AG04449 (cell line): ENCODE measurements around the gene MPND.

ENCODE experiments used
- CTCF ChIA-PET: fragments of 350-600 bp; formaldehyde crosslinking; extraction: SDS; loops from one replicate; lab custom pipeline; 2021; ENCODE audit warnings: antibody characterized with exemption; lab: Yijun Ruan, JAX
- POLR2A ChIA-PET: fragments of 400-600, 350-600 bp; formaldehyde crosslinking; extraction: SDS; loops from one replicate; lab custom pipeline; 2020; ENCODE audit warnings: antibody characterized with exemption, inconsistent platforms; lab: Yijun Ruan, JAX
- DNase-seq: peaks from one replicate; pipeline ENCODE4 v3.0.0-alpha.2; 2010; ENCODE audit warnings: low read depth, low spot score
- H3K4me3 ChIP-seq: 2 replicates; pipeline ENCODE4 v1.5.1; 2011; ENCODE audit warnings: low read depth, mild to moderate bottlenecking, control low read depth, low read length
- CTCF ChIP-seq: IDR thresholded peaks from one replicate; pipeline ENCODE4 v1.5.1; 2011; ENCODE audit warnings: mild to moderate bottlenecking, moderate library complexity, low read length, control low read depth, inconsistent platforms; ENCODE audit not compliant: insufficient read depth; ENCODE audit errors: missing control alignments

The MPND gene

GRCh38 chr19:4369109-4369887 is 25.9 kb downstream of the MPND start:
- TF ChIP-seq CTCF = no peak
- no peak for DNase-seq
- no peak overlapping the region for H3K4me3 ChIP-seq
- POLR2A ChIA-PET = no interaction called here
- CTCF ChIA-PET = interaction anchor here (0.7 to 3.1 kb wide), 9 partner anchors 11 to 32 kb away, joined by 3 to 16 read pairs (median 4); partner anchors contain the start of genes CHAF1A, MPND and SH3GL1

GRCh38 chr19:4369888-4370260 is 26.5 kb downstream of the MPND start:
- ChIA-PET POLR2A (no interaction called here), CTCF (interaction anchor here (0.7 to 3.1 kb wide), 10 partner anchors 10 to 103 kb away, joined by 3 to 16 read pairs (median 4); partner anchors contain the start of genes CHAF1A, MPND and SH3GL1)
- DNase-seq = no peak
- peak; percentile 62 for TF ChIP-seq CTCF
- H3K4me3 ChIP-seq = no peak overlapping the region

GRCh38 chr19:4370418-4371041 is 27.2 kb downstream of the MPND start:
- ChIA-PET CTCF (interaction anchor here (0.7 to 3.1 kb wide), 10 partner anchors 10 to 104 kb away, joined by 3 to 16 read pairs (median 4); partner anchors contain the start of genes CHAF1A, MPND and SH3GL1), POLR2A (no interaction called here)
- H3K4me3 ChIP-seq = no peak overlapping the region
- no peak for DNase-seq
- no peak for TF ChIP-seq CTCF

GRCh38 chr19:4371247-4372164 is 28.1 kb downstream of the MPND start:
- ChIA-PET POLR2A (no interaction called here), CTCF (interaction anchor here (0.9 to 1.4 kb wide), 5 partner anchors 8 to 104 kb away, joined by 3 to 8 read pairs (median 3); partner anchors contain the start of genes CHAF1A and SH3GL1)
- no peak for DNase-seq
- TF ChIP-seq CTCF = no peak
- no peak overlapping the region for H3K4me3 ChIP-seq

- DNase-seq = no peak
- ChIA-PET CTCF (interaction anchor here (0.9 to 1.4 kb wide), 4 partner anchors 9 to 30 kb away, joined by 3 to 8 read pairs (median 3); partner anchors contain the start of genes CHAF1A and SH3GL1), POLR2A (interaction anchor here (0.6 kb wide), 1 partner anchor 22 kb away, joined by 3 read pairs; no protein-coding TSS in a partner anchor)
- TF ChIP-seq CTCF = no peak
- no peak overlapping the region for H3K4me3 ChIP-seq
These were observed 29.0 kb downstream of the MPND start for GRCh38 chr19:4372165-4373012.
